ENCODE data around the gene SNX2.
"Not testable (repeated sequence)": the region's sequence is repeated elsewhere in the genome, so short reads cannot be mapped to it uniquely, and the experiment has no call there.

The SNX2 gene, protein sequence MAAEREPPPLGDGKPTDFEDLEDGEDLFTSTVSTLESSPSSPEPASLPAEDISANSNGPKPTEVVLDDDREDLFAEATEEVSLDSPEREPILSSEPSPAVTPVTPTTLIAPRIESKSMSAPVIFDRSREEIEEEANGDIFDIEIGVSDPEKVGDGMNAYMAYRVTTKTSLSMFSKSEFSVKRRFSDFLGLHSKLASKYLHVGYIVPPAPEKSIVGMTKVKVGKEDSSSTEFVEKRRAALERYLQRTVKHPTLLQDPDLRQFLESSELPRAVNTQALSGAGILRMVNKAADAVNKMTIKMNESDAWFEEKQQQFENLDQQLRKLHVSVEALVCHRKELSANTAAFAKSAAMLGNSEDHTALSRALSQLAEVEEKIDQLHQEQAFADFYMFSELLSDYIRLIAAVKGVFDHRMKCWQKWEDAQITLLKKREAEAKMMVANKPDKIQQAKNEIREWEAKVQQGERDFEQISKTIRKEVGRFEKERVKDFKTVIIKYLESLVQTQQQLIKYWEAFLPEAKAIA

GRCh38 chr5:122774861-122775549 lies at the start of gene SNX2:
TSS of gene SNX2 (plus strand) at chr5:122775080. CDS start at chr5:122775104, 24 bp downstream.
- peak in 55 of 56 donors; percentile 46 to 95 (median 83) for DNase-seq

DNA sequence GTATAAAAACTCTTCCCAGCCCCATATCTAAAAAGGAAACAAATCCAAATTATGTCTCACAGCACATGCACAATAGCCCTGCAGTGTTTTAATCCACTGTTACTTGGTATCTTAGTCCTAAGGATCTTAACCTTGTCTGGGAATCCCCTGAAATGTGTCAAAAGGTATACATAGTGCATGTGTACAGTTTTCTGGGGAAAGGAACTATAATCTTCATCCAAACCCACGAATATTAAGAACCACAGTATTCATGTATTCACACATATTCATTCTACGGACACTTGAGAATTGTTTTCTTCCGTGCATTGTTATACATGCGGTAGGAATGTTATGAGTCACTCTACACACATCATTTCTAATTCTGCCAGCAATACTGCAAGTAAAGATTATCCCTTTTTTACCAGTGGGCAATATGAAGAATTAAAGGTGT lies 47.8 kb upstream of the SNX2 start:
- no peak for DNase-seq

DNA sequence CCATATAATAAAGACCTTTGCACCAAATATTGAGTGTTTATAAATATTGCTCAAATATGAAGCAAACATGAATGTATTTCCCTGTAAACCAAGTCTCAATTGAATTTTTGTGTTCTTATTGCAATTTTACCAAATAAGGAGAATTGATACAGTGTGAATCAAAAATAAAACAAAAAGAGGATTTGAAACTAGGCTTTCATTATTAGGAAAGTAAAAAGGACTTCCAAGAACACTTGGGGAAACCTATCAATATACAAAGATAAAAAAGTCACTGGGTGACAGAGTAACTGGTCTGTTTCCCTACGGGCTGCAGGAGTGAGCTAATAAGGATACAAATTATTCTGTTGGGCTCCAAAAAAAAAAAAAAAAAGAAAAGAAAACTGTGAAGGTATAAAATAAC lies 44.8 kb upstream of the SNX2 start:
- no peak for DNase-seq

DNA sequence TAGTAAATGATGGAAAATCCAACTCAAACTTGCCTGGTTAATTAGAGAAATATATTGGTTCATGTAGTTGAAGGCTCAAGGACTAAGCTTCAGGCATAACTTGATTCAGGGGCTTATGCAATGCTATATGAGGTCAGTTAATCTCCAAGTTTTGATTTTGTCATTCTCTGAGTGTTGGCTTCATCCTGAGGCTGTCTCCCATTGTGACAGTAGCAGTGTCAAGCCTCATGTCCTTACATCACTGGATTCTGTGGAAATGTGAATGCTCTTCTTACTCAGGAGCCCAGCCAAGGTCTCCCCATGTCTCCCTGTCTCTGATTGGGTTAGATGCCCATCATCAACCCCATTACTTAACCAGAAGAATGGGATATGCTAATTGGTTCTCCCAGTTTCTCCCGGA lies 44.4 kb upstream of the SNX2 start:
- DNase-seq = no peak

DNA sequence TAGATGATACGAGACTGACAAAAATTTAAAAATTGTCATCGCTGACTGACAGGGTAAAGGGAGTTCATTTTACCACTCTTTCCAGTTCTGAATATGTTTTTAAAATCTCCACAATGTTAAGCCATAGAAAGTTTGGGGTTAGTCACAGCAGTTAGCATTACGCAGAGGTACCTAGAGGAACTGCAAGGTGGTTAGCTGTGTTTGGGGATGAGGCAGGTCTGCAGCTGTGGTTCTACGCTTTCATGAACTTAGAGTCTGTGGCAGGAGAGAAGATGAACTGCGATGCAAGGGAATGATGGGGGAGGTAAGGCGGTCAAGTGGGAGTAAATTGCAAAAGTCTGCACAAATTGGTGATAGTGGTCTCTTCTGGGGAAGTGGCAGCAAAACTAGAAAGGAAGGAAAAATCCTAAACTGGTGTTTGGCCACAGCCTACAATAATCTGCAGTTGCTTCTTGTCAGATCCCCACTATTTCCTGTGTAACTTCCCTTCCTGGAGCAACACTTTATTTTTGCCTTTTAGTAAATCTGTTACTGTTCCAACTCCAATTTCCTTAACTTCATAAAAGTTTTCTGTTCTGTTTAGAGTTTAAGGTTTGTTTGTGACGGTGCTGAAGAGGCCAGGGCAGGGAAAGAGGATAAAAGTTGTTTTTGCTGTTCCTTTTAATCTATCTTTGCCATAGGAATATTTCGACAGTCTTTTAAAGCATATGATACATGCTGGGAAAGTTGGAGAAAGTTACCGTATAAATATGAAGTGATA lies 38.6 kb upstream of the SNX2 start:
- DNase-seq = no peak

DNA sequence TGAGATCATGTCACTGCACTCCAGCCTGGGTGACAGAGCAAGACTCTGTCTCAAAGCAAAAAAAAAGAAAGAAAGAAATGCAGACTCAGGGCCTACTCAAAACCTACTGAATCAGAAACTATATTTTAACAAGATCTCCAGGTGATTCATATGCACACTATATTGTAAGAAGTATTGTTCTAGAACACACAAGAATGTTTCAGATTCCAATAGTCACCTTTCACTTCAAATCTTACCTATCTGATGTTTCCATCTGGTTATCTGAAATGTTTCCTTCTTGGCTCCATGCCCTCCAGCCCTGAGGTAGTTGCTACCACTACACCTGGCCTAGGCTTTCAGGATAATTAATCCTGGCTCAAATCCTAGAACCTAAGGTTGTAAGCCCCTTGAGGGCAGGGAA lies 36.8 kb upstream of the SNX2 start:
- no peak for DNase-seq

- no peak for DNase-seq
Observed at GRCh38 chr5:122741681-122742080, 33.2 kb upstream of the SNX2 start.

DNA sequence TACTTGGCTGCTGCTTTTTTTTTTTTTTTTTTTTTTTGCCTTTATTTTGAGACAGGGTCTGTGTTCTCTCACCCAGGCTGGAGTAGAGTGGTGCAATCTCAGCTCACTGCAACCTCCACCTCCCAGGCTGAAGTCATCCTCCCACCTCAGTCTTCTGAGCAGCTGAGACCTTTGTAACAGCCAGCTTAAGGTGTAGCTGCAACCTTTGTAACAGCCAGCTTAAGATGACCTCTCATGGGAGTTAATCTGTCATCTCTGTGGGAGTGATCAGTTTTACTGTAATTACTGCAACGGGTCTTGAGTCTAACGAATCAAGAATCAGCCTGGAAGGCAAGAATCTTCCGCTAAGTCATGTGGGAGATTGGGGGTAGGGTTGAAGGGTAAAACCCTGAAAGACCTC lies 31.6 kb upstream of the SNX2 start:
- DNase-seq = no peak

- no peak for DNase-seq
Observed at GRCh38 chr5:122745597-122745996, 29.3 kb upstream of the SNX2 start.

DNA sequence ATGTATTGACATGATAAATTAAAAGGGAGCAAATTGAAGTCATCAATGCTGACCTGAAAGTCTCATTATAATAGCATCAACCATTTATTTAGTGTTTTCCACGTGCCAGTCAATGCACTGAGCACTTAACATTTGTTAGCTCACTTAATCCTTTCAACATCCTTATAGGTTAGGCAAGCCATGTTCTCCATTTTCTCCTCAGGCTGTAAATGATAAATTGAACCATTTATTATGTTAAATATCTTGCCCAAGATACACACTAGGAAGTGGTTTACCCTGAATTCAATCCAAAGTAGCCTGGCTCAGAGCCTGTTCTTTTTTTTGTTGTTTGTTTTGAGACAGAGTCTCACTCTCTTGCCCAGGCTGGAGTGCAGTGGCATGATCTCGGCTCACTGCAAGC lies 25.0 kb upstream of the SNX2 start:
- no peak for DNase-seq

GRCh38 chr5:122751293-122751782 lies 23.5 kb upstream of the SNX2 start:
- no peak for DNase-seq

DNA sequence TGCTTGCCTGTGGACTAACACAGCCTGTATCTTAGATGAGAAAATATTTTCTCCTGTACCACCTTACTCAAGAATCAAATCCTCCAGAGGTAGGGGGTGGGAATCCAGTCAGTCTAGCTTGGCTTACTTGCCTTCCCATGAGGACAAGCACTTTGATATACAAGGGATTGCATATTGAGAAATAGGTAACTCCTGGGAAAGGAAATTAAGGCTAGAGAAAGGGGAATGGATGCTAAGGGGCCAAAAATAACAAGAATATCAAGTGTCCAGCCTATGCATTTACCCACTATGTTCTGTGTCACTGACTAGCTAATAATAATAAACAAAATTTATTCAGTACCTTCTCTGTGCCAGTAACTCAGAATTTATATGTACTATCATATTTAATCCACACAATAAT lies 21.4 kb upstream of the SNX2 start:
- no peak for DNase-seq

DNA sequence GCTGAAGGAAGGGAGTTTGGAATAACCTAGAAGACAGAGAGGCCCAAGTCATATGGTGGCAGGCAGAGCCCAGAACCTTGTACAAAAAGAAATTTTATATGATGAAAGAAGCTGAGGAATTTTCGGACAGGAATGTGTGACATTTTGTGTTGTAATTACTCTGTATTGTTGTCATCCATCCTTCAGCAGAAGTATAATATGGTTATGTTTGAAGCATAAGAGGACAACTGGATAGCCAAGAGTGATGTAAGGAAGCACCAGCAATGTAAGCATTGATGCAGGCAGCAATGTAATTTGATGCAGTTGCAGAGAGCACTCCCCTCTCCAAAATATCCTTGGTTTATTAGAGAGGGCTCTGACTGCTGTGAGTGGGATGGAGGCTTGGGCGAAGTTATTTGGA lies 19.1 kb upstream of the SNX2 start:
- no peak for DNase-seq

- DNase-seq = no peak
Observed at GRCh38 chr5:122756264-122756911, 18.5 kb upstream of the SNX2 start.

DNA sequence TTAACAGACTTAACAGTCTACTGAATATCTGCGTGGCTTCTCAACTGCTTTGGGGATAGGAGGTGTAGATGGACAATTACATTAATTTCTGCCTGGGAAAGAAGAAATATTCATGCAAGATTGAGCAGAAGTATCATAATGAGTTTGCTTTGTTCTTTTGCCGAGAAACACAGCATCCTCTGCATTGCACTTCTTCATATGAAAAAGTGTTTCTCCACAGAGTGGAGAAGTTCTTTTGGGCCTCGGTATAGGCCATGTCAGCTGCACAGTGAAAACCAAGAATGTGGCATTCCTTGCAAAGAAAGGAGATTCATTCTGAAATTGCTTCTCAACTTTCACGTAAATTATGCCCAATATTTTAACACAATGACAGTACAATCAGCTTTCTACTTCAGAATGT lies 17.6 kb upstream of the SNX2 start:
- DNase-seq = no peak

DNA sequence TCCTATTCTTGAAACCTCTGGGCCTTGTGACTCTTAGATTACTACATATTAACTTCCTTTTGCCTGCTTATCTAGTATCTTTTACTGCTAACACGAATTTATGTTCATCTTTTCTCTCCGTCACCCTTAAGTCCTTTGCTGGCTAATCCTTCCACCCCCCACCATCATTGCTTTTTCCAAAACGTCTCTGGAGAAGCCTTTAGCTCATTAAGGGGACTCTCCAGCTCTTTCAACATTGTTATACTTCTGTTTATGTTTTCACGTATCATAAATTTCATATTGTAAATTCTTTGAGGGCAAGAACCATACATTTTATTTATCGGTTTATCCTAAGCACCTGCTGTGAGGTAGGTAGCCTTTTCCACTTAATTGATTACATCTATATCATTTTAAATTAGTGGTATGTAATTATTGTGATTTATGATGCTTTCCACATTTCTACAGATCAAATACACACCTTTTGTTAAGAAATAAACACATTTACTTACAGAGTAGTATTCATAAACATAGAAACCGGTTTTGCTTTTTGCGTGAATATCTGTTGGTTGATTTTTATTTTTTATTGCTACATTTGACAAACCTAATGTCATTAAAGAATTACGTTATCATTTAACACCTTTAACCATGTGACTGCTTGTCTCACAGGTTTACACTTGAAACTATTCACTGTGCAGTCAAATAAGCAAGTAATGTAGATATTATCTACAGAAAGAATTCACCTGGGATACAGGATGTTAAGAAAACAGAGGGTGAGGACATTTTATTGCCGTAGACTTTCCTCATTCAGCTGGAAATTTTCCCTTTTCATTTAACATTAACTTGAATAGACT lies 15.4 kb upstream of the SNX2 start:
- no peak for DNase-seq

- DNase-seq = no peak
Observed at GRCh38 chr5:122760236-122760635, 14.6 kb upstream of the SNX2 start.

- no peak for DNase-seq
Observed at GRCh38 chr5:122761115-122761514, 13.8 kb upstream of the SNX2 start.

- DNase-seq = not testable (repeated sequence)
Observed at GRCh38 chr5:122761896-122762295, 13.0 kb upstream of the SNX2 start.

DNA sequence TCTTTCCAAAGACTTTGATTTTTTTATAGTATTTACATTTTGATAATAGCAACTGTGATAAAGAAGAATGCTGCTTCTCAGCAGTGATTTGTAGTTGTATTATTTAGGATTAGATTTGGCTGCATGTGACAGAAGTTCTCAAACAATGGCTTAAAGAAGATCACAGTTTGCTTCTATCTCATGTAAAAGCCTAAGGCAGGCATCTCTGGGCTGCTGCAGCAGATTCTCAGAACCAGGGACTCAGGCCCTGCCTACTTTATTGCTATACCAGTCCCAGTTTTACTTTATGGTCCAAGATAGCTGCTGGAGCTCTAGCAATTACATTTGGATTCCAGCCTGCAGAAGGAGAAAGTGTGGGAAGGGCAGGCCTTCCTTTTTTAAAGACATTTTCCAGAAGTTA lies 8.8 kb upstream of the SNX2 start:
- DNase-seq = no peak

Data from nucleus accumbens (tissue), 56 donors.